NCI-H146 treated with DMSO at 0.1 percent for 48 hours (cell line): ENCODE results near the gene PAM16.

Experiments used
- DNase-seq: peaks from one replicate; lab custom pipeline; 2025; ENCODE audit not compliant: unreplicated experiment; lab: John Stamatoyannopoulos, UW

PAM16 gene

DNA sequence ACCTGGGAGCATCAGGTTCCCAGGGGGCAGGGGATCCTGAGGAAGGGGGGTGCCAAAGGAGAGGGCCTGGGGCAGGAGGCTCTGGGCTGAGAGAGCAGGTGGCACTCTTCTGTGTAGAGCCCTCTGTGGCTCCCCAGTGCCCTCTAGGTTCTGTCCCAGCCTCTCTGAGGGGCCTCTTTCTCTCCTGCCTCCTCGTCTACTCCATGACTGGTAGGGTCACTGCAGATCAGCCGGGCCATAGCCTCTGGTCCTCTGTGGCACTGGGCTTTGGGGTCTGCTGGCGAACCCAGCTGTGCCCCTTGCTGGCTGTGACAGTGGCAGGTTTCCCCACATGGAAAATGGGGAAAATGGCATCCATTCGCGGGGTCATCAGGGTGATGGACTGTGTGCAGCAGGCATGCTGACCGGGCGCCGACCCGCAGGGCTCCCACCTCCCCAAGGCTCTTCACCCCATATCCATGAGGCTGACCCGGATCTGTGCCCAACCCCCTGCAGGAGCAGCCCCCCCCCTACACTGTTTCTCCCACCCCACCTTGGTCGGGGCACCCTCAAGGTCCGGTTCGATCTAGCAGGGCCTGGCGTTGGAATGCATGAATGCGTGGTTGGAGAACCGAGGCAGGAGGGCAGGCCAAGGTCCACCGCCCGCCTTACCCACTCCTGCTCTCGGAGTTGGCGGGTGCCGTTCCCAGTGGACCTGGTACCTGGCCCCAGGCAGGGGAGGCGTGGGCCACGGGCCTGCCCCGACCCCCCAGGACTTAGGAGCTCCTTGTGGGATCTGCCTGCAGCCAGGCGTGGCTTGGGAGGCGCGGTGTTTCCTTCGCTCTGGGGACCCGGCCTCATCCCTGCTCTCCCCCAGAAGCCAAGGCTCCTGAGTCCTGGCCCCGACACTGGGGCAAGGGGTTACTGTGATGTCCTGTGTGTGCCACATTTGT is 28.7 kb downstream of the PAM16 start:
- no peak for DNase-seq

DNA sequence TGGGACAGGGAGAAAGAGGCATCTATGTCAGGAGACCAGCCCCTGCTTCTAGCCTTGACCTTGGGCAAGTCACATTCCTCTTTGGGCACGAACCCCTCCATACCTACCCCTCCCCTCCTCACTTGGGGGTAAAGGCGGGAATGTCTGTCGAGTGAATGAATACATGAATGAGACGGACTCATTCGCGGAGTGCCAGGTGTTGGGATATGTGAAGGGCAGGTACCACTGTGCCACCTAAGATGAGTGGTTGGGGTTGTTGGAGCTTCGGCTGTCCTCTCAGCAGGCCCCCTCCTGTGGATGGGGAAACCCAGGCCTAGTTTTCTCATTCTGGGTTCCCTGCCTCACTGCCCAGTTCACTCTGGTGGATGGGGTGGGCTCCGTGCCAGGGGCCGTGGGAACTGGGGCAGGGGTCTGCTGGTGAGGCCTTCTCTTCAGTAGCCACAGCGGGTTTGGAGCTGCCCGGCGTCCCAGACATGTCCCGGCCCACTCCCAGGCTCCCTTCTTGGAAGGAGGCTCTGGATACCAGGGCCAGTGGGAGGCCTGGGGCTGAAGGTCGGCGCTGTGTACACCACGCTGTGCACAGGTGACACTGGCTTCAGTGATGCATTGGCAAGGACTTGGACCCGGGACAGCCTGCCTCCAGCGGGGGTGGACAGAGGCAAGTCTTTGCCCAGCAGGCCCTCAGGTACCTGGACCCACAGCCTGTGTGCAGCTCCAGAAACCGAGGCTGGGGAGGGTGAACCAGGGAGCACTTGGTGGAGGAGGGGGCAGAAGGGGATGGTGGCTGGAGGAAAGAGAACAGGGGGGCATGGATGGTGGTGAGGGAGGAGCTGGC is 29.6 kb downstream of the PAM16 start:
- no peak for DNase-seq

DNA sequence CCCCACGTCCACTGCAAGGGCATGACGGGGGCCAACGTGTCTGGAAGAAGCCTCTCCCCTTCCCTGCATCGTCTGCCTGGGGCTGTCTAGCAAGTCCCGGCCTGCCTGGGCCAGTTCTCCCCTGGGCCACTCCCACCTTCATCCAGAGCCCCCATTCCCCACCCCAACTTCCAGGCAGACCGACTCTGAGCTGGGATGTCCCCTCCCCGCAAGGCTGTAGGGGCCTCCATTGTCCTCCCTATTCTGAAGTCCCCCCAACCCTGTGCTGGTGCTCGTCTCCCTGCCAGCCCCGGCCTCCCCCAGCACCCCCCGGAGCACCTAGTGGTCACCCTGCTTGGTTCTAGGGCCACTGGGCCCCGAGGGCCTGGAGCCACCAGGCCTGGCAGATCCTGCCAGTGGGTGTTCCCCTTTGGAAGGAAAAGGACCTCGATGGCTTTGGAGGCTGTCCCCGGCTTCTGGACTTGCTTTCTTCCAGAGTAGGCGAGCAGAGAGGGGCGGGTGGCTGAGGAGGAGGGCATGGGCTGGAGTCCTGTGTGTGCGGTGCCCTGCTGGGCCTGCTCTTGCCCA is 30.5 kb downstream of the PAM16 start:
- no peak for DNase-seq

DNA sequence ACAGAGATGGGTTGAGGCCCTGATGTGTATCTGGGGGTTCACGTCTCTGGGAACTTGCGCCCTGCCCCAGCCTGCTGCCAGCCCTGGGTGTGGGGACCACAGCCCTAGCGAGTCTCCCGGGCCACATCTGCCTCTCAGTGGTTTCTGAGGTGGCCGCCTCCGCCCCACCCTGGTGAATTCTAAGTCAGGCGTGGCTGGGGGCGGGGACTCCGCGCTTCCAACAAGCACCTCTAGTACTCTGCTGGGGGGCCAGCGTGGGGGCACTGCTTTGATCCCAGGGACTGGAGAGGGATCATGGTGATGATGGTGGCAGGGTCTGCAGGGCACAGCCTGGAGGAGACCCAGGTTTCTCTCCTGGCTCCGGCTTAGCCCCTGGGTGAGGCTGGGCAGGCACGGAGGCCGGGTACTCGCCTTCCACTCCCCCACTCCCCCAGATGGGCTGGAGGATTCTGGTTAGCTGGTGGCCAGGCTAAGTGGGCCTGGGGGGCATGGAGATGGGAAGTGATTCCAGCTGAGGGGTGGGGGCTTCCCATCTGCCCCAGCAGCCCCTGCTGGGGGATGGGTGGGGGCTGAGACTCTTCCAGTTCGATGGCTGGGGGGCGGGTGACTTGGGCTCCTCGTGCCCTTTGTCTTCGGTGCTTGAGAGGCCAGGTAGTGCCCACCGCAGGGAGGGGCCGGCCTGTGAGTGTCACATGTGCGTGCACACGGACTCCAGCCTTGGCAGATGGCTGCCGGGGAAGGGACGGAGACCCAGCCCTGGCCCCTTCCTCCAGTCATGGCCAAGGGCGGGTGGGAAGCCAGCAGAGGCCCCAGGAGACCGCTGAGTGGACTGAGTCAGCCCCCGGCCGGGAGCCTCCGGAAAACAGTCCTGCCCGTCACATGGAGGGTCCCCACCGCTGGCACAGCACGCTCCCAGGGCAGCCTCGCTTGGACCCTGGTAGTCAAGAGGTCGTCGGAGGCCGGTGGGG is 31.4 kb downstream of the PAM16 start:
- DNase-seq, result no peak

DNA sequence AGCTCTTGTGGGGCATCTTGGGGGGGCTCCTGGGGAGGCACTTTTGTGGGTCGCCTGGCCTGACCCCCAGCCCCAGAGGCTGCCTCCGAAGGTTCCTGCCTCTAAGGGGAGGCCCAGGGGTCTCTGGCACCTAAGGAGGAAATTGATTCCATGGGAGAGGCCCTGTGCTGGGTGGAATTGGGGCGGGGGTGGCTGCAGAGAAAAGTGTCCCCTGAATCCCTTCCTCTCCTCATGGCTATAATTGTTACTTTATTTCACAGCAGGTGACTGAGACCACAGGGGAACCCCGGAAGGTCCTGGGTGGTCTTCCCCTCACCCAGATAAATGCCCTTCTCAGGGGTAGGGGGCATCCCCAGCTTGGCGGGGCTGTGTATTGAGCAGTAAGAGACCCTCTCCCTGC is 32.2 kb downstream of the PAM16 start:
- no peak for DNase-seq

DNA sequence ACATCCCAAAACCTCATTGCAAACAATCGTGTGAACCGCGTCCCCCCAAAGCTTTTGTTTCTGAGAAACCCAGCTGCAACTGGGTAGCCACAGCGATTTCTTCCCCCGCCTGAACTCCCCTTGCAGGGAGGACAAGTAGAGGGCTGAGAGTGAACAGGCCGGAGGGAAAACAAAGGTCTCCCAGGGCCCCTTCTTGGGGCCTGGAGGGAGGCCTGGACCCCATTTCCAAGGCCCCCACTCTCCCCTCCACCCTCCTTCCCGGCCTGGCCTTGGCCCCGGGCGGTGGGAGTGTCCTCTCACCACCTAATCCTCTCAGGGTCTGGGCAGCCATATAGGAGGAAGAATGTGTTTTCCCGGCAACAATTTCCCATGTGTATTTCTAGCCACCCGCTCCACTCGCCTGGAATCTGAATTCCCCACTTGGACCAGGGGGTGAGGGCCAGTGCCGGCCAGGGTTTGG is 32.6 kb downstream of the PAM16 start:
- no peak for DNase-seq

DNA sequence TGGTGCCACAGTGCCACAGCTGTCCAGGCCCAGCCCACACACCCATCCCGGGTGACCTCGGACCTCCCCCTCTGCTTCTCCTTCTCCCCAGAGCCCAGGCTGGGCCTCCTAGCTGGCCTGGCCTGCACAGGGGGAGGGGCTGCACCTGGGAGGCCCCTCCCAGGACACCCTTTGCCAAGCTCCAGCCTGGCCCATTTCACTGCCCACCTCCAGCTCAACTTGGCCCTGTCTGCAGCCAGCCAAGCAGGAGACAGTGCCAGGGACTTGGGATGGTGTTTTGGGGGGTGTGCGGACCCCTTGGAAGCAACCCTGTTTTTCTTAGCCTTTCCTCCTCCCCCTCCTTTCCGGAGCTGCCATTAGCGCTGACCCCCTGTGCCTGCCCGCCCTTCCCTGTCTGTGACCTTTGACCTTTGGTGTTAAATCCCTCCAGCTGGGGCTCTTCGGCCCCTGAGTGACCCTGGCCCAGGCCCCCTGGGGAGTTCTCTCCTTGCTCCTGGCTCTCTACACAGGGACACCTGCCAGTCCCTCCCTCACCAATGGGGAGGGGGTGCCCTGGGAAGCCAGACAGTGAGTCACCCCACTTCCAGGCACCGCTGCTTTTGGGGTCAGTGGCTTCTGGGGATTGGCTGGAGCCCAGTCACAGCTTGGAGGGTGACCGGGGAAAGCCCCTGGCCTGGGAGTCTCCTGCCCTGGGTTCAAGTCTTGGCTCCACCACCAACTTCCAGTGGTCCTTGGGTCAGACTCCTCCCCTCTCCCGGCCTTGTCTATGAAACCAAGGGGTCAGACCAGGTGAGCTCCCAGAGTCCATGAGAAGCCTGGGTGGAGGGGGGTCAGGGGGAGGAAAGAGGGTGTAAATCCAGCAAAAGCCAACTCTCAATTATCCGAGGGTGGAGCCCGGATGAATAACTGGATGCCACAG is 33.3 kb downstream of the PAM16 start:
- DNase-seq, result no peak

DNA sequence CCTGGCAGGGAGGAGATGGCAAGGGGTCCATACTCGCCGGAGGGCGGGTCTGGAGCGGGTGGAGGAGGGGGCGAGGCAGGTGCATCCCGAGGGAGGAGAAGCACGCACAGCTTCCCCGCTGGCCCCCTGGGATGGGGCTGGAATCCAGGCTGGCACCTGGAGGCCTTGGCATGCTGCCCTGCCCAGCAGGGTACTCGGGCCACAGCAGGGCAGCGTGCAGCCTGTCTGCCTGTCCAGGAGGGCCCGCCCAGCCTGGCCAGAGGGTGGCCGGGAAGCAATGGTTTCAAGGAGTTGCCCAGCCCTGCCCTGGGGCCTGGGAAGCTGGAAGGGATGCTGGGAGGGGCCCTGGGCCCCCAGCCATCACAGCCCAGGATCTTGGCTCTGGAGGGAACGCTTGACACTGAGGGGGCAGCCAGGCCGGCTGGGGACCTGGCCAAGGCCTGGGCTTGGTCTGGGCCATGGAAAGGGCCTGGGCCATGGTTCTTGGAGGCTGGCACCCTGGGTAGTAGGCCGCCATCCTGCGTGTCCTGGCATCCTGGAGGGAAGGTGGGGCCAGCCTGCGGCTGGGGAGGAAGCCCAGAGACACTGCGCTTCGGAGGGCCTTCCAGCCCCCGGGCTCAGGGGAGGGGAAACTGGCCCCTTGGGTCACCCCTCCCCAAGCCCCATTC is 34.1 kb downstream of the PAM16 start:
- DNase-seq, result peak; percentile 83

DNA sequence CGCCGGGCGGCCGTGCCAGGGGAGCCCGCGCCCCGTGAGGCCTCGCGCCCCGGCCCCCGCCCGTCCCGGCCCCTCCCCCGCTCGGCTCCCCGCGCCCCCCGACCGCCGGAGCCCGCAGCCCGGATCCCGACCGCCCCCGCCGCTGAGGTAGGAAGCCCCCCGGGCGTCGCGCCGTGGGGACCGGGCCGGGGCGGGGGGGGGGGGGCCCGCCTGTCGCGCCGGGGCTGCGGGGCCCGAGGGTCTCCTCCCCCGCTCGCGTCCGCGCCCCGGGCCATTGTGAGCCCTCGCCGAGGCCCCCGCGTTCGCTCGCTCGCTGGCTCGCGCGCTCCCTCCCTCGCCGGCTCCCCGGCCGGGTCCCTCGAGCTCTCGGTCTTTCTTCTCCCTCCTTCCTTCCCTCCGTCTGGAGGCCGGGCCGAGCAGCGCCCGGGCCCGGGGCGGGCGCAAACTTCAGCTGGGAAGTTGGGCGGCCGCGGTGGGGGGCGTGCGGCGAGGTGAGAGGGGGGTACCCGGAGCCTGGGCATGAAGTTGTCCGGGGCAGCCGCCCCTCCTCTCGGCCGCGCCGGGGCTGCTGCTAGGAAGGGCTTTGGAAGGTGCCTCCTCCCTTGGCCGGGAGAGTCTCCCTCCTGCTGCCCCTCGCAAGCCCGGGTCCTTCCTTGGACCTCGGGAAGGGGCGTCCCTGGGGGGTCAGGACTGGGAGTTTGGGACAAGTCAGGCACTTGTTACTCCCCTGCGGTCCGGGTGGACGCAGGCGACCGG is 34.8 kb downstream of the PAM16 start:
- DNase-seq, result no peak

DNA sequence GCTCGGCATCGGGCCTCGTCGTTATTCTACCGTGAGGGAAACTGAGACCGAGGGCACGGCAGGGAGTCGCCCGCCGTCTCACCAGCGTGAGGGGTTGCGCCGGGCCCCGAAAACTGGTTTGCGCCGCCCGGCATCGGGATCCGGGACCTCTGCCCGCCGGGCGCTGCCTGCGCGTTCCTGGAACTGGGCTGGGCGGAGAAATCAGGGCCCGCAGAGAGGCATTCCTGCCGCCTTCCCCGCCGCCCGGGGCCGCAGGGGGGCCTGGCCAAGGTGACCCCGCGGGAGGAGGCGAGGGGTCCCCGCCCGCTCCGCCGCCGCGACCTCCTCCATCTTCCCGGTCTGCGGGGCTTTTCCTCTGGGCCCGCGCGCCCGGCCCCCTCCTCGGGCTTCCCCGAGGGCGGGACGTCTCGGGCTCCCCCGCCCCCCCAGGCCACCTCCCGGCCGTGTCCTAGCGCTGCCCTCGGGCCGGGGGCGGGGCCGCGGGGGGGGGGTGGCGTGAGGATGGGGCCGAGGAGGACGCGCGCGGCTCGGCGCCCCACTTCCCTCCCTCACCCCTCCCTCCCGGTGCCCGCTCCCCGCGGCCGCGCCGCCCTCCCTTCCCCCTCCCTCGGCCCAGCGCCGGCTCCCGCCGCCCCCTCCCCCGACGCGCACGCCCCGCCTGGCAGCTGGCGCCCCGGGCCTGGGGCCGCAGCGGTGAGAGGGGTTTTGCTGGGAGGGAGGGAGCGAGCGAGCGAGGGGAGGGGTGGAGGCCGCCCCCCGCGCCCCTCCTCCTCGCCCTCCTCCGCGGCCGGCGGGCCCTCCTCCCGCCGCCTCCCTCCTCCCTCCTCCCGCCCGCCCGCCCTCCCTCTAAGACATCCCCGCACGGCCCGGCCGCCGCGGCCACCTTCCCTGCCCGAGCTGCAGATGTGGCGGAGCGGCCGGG is 35.7 kb downstream of the PAM16 start, which contains the start of gene GLIS2:
TSS of gene GLIS2 (plus strand) at position 882 of the 922 bp plus-strand sequence. CDS start 16,214 bp downstream, outside the sequence.
- peak; percentile 79 for DNase-seq

DNA sequence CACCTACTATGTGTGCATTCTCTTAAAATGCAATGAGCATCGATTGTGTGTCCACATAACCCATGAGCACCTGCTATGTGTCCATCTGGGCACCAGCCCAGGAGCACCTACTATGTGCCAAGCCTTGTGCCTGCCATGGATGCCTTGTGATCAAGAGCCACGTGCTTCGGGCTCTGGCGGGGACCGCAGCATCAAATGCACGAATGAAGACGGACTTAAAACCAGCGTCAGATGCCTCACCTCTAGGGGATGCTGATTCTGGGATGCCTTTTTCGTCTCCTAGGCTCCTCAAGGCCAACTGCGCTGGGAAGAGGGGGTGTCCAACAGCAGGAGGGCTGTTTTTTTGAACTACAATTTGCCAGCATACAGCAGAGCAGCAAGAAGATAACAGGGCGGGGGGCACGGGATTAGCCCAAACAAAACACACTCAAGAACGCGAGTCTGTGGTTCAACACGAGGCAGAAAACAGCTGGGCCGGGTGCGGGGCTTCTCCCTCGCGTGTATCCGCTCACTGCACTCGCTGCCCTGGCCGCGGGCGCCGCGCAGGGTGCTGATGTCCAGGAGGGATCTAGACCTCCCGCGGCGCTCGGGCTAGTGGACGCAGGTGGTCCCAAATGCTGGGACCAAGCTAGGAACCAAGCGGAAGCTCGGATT is 36.5 kb downstream of the PAM16 start:
- peak; percentile 43 for DNase-seq

DNA sequence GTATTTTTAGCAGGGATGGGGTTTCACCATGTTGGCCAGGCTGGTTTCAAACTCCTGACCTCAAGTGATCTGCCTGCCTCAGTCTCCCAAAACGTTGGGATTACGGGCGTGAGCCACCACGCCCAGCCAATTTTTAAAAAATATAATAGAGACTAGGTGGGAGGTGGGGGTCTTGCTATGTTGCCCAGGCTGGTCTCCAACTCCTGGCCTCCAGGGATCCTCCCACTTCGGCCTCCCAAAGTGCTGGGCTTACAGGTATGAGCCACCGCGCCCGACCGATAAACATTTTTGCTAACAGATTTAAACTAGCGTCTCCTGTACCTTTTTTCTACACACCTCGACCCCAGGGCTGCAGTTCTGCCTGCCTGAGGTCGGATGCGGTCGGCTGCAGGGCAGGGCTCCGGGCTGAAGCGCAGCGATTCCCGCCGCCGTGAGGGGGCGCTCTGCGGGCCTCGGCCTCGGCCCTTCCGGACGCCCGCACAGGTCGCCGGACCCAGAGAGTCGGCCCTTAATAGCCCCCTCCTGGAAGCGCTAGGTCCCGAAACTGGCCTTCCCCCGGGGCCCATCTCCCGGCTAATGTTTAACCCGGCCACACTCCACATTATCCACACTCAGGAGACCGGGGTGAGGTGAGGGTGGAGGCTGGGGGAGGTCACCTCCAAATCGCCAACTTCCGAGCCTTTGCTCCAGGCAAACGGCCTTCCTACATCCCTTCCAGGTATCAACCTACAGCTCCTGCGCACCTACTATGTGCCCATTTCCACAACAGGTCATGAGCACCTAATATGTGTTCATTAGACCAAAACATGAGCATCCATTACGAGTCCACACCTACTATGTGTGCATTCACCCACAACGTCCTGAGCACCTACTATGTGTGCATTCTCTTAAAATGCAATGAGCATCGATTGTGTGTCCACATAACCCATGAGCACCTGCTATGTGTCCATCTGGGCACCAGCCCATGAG is 37.3 kb downstream of the PAM16 start:
- DNase-seq, result peak; percentile 36

DNA sequence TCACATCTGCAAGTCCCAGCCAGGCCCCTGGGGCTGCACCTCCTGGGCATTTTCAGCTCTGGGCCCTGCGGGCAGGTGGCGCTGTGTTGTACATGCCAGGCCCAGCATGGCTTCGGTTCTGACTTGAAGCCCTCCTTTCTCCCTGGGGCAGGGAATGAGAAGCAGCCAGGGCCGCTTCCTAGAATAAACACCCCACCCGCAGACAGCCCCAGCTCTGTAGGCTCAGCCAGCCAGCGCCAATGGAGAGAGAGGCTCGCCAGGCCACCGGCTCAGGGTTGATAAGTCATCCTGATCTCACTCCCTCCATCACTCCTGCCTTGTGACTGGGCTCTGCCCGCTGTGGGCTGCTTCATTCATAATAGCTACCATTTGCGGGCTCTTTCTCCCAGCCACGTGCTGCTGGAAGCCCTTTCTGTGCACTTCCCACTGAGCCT is 41.3 kb downstream of the PAM16 start:
- peak; percentile 33 for DNase-seq

DNA sequence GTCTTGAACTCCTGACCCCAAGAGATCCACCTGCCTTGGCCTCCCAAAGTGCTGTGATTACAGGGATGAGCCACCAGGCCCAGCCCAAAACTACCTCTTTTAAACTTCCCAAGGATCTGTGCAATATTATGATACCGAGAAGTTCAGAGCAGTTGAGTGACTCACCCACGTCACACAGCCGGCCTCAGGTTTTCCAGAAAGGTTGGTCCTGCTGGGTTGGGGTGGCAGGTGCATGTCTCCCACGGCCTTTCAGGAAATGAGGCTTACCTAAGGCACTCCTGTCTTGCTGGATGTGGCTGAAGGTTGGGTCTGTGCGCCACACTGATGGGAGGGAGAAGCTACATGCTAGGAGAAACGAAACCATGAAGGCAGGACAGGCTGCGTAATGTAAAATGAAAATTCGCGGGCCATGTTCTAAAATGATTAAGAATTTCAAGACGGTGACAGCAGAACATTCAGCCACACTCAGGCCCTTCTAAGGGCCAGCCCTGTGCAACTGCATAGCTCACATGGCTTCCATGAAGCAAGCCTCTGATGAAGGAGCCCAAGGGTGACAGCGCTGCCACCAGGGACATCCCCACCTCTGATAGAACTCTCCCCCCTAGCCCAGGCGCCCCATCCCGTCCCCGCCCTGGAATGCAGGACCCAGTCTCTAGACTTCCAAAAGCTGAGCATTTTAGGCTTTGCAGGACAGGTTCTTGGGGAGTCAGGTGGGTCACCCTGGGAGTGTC is 41.9 kb downstream of the PAM16 start:
- no peak for DNase-seq
